Stimulated activated CD8-positive, alpha-beta memory T cell treated with anti-CD3 and anti-CD28 coated beads, Interleukin-12 subunit alpha, Interleukin-12 subunit beta, amount 100 ng/mL, for 4 hours (primary cell): Measurements from ENCODE around the gene C3orf70.

Experiments used
- DNase-seq: peaks from one replicate; pipeline ENCODE4 v3.0.0-alpha.2; 2020; ENCODE audit warnings: low read depth

C3orf70 gene, protein sequence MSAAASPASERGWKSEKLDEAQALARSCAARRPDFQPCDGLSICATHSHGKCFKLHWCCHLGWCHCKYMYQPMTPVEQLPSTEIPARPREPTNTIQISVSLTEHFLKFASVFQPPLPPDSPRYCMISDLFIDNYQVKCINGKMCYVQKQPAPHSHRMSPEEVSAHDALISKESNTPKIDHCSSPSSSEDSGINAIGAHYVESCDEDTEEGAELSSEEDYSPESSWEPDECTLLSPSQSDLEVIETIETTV

DNA sequence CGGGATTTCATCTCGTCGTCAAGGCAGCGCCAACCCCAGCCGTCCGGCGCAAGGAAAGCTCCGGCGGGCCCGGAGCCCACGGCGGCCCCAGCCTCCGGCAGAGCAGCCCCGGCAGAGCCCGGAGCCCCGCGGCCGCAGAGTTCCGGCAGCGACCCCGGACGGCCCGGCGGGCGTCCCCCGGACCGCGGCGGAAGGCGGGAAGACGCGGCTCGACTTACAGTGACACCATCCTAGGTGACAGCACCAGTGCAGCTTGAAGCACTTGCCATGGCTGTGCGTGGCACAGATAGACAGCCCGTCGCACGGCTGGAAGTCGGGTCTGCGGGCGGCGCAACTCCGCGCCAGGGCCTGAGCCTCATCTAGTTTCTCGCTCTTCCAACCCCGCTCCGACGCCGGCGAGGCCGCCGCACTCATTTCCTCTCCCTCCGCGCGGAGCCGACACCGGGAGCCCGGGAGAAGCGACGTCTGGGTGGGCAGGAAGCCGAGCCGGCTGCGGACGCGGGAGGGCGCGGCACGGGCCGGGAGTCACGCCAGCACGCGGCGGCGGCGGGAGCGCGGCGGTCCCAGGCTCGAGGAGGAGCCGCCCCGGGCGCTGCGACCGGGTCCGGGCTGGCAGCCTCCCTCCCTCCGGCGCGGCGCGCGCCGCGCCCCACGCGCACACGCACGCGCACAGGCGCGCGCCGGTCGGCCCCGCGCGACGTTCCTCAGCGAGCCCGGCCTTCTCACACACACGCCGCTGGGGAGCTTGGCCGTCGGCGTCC lies at the start of gene C3orf70:
TSS of gene C3orf70 (minus strand) at position 651 of the 761 bp plus-strand sequence. CDS start at position 414, 237 bp downstream.
- no peak for DNase-seq

DNA sequence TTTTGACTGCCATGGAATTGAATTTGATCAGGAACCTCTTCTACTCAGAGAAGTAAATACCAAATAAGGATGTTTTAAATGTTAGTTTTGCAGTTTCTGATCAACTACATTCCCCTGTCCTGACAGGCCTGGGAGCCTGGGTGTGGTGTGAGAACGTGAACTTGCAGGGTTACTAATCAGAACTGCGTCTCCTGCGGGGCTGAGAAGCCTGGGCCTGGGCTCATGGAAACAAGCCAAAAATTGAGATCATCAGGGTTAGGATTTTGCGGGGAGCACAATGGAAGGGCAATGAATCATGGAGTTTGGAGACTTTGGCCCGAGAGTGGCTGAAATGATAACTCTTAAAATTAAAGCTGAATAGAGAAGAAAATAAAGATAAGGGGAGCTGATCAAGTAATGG lies 47.8 kb upstream of the C3orf70 start:
- DNase-seq, result no peak

DNA sequence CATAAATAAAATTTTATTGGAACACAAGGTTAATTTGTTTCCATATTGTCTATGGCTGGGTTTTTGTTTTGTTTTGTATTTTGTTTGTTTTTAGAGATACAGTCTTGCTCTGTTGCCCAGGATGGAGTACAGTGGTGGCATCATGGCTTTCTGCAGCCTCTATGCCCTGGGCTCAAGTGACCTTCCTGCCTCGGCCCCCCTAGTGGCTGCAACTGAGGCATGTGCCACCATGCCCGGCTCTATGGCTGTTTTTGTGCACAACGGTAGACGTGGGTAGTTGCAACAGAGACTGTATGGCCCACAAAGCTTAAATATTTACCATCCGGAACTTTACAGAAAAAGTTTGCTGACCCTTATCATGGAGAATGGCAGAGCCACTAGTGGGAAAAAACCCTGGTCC lies 46.8 kb upstream of the C3orf70 start:
- DNase-seq, result no peak

DNA sequence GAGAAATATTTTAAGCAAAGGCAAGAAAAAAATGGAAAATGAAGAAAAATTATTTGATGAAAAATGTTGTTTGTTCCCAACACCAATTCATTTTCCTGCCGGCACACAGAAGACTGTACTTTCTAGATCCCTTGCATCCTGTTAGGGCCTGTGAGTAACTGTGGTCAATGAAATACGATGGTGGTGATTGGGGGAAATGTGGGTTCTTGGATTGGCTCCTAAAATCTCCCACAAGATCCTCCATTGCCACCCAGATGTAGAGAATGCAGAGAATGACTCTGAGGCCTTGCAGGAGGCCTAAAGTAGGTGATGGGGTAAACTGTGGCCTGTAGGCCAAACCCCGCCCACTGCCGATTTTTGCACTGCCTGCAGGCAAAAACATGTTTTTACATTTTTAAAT lies 46.3 kb upstream of the C3orf70 start:
- DNase-seq, result no peak

DNA sequence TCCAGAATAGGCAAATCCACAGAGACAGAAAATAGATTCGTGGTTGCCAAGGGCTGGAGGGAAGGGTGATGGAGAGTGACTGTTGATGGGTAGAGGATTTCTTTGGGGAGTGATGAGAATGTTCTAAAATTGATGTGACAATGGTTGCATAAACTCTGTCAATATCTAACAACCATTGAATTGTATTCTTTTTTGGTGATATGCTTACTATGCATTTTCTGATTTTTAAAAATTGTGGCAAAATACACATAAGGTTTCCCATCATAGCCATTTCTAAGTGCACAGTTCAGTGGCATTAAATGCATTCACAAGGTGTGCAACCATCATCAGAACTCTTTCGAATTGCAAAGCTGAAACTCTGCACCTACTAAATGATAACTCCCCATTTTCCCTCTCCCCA lies 44.2 kb upstream of the C3orf70 start:
- DNase-seq, result no peak

DNA sequence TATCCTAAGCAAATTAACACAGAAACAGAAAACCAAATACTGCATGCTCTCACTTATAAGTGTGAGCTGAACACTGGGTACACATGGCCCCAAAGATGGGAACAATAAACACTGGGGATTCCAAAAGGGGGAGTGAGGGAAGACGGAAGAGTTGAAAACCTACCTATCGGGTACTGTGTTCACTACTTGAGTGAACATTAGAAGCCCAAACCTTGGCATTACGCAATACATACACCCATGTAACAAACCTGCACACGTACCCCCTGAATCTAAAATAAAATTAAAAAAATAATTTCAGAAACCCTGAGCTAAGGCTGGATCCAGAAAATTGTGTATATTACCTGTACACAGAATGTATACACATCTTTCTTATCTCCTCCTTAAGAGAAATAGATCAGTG lies 42.8 kb upstream of the C3orf70 start:
- DNase-seq, result no peak

DNA sequence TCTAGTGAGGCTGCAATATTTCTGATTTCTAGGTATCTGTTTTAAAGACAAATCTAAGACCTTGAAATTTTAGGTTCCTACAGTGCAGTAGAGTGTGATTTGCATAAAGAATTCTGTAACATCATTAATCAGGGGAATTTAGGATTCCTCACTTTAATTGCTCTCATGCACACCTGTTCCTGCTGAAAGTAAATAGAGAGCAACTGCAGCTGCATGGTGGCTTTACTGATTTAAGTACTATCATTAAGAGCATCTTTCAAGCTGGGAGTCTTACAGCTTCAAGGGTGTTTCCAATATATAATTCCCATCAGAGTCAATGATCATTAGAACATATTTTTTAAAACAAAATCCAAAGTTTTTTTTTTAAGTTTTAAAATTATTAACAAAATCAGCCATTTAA lies 36.0 kb upstream of the C3orf70 start:
- DNase-seq, result no peak

DNA sequence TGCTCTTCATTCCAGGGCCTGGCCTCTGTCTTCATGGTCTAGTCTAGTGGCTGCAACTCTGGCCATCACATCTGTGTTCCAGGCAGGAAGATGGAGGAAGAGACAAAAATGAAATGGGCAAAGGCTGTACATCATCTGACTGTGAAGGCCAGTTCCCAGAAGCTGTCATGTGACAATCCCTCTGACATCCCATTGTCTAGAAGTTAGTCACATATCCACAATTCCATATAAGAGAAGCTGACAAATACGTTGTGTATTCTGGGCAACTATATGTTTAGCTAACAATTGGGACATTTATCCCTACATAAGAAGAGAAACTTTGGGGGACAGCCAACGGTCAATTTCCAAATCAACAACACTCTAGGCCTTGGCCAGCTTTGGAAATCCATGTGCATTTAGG lies 34.5 kb upstream of the C3orf70 start:
- DNase-seq, result no peak

DNA sequence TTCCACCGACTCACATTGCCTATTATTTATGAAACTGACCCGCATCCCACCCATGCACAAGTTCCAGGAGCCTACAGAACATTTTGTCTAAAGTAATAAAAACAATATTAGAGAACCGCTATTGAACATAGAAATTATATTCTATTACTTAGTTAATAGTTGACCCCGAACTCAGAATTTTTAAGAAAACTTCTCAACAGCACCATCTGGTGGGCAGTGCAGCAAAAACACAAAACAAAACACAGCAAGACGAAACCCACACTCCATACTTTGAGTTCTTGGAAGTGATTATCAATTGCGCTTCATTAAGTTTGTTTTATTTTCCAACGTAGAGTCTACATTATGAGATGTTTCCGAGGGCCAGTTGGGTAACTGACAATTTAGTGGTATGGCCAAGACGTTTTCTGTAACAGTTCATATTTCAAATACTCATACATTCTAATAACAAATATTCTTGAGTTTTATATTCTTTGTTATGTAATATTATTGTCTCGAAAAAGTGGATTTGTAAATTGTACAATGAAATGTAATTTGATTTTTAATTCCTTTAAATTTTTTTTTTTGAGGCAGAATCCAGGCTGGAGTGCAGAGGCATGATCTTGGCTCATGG lies 24.0 kb upstream of the C3orf70 start:
- DNase-seq, result no peak

DNA sequence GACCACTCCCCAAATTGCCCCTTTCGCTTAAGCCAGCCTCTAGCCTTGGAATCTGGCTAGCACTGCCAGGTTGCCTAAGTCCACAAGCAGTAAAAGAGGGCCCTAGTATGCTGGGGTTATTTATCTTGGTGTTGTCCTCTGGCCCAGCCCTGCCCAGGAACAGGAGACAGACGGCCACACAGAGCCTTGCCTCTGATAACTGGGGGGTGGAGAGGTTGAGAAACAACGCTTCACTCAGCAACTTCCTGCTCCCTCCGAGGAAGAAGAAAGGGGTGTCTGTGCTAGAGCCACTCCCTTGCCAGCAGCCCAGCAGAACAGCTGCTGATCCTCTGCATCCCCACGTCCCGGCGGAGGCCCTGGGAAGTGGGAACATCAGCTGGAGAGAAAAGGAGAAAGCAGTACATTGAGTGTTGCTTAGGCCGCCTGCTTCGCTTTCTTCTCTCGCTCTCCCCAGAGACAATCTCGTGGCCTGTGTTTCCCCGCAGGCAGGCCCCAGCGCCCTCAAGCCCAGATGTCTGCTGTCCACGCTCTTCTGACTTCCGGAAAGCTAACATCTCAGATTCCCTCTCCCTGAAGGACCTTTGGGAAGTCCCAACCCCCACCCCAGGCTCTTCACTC lies 22.6 kb upstream of the C3orf70 start:
- DNase-seq, result no peak

DNA sequence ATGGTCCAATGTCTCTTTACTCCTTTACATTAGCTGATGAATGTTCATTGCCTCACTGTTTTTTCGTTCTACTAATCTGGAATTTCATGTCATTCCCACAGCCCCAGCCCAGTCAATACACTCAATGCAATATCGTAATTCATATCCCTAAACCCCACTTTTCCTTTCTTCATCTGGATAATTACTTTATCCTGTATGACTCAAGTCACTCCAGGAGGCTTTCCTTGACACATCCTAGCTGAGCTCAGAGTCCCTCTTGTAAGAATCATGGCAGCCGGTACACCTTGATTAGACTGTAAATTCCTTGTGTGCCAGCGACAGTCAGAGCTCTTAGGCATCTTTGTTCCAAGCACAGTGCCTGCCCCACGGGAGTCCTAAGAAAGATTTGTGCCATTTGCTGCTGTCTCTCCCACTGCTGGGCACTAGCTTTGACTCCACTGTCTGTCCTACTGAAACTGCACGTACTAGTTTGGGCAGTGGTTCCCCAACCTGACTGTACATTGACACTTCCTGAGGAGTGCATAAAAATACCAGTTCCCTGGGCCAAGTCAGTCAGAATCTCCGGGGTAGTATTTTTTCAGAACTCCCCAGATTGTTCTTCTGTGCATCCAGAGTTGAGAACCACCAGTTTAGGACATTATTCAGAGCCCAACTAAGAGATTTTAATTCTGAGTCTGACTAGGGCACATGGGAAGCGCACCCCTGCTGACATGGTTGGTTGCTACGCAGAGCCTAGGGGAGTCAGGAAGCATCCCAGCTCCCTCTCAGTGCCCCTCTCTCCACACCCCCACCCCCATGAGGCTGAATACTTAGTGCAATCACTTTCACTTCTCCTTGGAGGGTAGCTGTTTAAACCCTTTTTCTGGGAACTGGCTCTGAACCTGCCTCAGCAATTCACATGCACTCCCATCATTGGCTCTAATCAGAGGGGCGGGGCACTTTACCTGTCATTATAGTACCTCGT lies 19.5 kb upstream of the C3orf70 start:
- no peak for DNase-seq

DNA sequence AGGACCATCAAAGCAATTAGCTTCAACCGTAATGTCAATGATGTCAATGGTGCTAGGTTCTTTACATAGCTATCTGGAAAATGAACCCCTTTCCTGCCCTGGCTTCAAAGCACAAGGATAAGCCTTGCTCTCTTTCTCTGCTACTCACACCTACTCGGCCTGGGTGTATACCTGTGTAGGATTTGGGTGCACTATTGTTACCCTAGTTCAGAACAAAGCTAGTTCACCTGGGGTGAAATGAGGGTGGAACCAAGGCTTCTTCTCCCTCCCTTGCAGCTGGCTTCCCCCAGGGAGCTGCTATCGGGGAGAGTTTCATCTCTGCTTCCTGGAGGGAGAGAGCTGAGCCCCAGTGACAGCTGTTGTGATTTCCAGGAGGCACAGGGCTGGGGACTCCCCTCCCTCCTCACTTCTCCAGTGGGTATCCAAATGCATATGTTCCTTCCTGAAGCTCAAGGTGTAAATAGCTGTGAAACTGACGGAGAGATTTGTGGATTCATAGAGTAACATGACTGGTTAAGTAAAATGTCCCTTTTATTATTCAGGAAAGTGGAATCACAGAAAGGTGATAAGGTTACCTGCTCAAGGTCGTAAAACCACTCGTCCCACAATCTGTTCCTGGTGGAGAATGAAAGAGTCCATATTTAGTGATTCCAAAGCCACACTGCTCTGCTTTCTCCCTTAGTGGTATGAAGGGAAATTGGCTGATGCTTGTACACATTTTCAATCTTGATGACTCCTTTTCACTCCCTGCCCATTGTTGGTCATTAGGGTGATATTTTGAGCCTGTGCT lies 11.8 kb upstream of the C3orf70 start:
- no peak for DNase-seq

DNA sequence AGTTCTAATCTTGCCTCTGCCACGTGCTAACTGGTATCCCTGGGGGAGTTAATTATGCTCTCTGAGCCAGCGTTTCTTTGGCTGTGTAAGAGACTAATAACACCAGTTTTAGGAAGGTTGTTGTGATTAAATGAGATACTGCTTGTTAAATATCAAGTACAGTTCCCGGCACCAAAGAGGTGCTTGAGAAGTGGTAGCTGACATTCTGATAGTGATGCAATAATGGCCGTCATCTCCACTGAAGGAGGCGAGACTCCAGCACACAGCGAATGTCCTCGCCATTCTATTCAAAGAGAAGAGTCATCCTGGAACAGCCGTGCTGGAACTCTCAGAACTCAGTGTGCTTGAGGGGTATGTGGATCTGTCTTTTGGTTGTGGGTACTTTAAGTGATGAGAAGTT lies 9.8 kb upstream of the C3orf70 start:
- no peak for DNase-seq

DNA sequence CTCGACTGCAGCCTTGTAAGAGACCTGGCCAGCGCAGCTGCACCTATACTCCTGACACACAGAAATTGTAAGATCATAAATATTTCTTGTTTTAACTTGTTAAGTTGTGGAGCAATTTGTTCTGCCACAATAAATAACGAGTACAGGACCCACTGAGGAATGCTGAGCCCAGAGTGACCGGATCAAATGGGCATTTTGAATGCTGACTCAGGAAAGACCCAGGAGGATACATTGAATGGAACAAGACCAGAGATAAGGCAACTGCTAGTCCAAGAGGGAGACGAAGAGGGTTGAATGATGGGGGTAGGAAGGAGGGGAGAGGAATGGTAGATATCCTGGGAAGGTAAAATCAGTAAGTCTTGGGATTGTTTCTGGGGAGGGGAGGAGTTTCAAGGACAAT lies 8.9 kb upstream of the C3orf70 start:
- no peak for DNase-seq

DNA sequence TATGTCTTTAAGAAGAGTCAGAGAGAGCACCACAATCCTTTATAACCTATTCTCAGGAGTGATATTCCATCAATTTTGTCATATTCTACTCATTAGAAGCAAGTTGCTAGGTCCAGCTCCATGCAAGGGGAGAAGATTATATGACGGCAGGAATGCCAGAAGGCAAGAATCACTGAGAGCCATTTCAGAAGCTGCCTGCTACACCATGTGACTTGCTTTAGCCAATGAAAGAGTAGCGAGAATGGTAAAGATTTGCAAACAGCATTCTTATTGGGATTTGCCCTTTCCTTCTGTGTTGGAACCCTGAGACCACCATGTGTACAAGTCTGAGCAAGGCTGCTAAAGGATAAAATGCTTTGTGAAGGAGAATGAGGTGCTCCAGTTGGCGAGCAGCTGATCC lies 4.5 kb upstream of the C3orf70 start:
- DNase-seq, result no peak

DNA sequence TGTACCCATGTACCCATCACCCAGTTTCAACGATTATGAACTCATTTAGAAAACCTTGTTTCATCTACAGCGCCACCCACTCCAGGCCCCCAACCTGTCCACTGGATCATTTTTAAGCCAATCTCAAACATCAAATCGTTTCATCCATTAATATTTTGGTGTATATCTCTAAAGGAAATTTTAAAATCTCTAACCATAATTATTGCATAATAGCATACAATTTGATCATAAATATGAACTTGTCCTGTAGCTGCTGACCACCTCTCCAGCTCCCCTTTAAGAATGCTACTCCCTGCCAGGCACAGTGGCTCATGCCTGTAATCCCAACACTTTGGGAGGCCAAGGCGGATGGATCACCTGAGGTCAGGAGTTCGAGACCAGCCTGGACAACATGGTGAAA lies 2.8 kb upstream of the C3orf70 start:
- no peak for DNase-seq

DNA sequence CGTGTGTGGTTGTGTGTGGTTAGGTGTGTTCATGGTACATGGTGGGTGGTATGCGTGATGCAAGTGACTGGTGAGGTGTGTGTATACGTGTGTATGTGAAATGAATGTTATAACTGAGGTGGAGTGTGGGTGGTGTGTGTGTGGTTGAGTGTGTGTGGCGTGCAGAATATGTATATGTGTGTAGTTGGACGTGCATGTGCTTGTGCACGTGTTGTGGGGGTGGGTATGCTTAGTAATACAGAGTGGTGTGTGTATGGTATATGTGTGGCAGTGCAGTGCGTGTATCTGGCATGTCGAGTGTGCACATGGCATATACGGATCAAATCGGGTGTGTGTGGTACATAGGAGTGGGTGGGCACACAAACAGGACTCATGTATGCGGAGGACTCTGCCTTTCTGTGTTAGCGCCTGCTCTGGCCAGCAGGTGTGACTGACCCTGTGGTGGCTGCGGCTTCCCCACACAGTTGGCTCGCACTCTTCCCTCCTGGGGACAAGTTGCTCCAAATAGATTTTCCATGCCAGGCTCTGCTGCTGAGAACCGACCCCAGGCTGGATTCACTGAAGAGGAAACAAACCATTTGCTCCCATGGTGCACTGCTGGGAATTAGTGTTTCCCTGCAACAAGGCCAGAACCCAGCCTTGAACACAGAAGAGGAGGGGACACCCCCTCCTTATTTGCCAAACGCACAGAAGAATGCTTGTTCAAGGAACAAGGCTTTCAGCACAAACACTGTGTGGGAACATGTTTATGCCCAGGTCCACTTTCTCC lies 1.2 kb upstream of the C3orf70 start:
- no peak for DNase-seq

DNA sequence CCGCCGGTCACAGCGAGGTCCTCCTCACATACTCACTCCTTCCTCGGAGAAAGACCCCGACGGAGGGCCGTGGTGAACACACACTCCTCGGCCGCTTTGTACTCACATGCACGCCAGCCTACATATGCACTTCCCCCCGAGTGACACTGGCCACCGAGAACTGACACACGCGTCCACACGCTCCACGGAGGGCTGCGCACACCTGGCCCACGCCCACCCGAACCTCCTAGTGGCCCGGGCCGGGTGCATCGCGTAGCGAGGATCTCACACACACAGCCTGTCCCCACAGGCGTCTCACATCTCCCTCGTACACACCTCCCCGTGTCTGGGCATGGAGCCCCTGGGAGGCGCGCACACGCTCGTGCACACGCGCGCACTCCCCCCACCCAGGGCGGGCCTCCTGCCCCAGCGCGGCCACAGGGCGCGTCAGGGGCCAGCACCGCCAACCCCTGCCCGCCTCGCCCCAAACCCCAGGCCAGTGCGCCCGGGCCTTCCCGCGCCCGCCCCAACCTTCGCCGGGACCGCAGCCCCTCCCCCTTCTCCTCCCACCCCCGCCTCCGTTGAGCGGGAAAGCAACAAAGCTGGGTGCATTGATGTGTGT lies 411 bp upstream of the C3orf70 start:
- no peak for DNase-seq

DNA sequence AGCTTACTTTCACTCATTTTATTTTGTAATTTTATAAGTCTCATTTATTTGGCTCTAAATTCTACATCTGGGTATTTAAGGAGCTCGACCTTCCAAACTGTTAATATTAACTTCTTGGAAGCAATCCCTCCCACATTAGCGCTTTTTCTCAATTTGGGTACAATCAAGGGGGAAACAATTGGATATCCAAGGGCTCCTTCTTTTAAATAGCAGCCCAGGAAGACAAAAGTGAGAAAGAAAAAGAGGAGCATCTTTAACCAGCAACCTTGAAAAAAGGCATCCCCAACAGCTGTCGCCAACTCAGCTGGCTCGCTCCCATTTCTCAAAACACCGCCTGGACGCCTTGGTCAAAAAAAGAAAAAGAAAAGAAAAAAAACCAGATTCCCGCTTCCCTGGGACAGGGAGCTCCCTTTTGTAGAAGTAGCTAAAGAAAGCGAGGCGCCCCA lies 873 bp downstream of the C3orf70 start:
- DNase-seq, result no peak
